ENCODE data around the gene UBAP1L. TPM values are rescaled to one million over a fixed set of nuclear protein-coding genes. Genes with fewer than 3 reads are reported as not detected.

UBAP1L gene
- polyA plus RNA-seq, 4 donors = 1.5 to 5.8 (median 4.5) TPM

GRCh38 chr15:65060641-65061397 is 54.2 kb downstream of the UBAP1L start:
- Histone ChIP-seq H3K4me1 (ENCODE audit: control insufficient read depth in 3 of 3, insufficient read depth in 2 of 3, low read depth in 1 of 3, low read length in 2 of 3) (peaks cover 3 to 17% (median 5%) of the 10 kb centered on the region in 3 donors), H3K27ac (ENCODE audit: low read depth in 1 of 3, low read length in 2 of 3) (peak overlapping the region in 1 of 3 donors; percentile 52), H3K4me3 (ENCODE audit: low read depth in 1 of 3, low read length in 3 of 3) (no peak overlapping the region), H3K9me3 (ENCODE audit: control insufficient read depth in 2 of 2, insufficient read depth in 1 of 2, low read depth in 1 of 2, low read length in 1 of 2) (no peaks in the 10 kb centered on the region), H3K36me3 (ENCODE audit: control insufficient read depth in 3 of 3, insufficient read depth in 2 of 3, low read depth in 1 of 3, low read length in 3 of 3) (peaks cover 0 to 6% (median 0%) of the 10 kb centered on the region in 3 donors), H3K27me3 (ENCODE audit: control insufficient read depth in 3 of 3, insufficient read depth in 3 of 3, low read length in 3 of 3) (peaks cover 0 to 6% (median 0%) of the 10 kb centered on the region in 3 donors)
- no peak for FAIRE-seq
- WGBS, 3 donors = 79 to 91% (median 85%) methylated on average over 6 of the region's 6 CpGs
- DNase-seq = no peak

GRCh38 chr15:65059931-65060596 is 54.9 kb downstream of the UBAP1L start:
- DNase-seq = no peak
- Histone ChIP-seq H3K9me3 (ENCODE audit: control insufficient read depth in 2 of 2, insufficient read depth in 1 of 2, low read depth in 1 of 2, low read length in 1 of 2) (no peaks in the 10 kb centered on the region), H3K4me1 (ENCODE audit: control insufficient read depth in 3 of 3, insufficient read depth in 2 of 3, low read depth in 1 of 3, low read length in 2 of 3) (peaks cover 5 to 25% (median 7%) of the 10 kb centered on the region in 3 donors), H3K27ac (ENCODE audit: low read depth in 1 of 3, low read length in 2 of 3) (peak overlapping the region in 1 of 3 donors; percentile 11), H3K27me3 (ENCODE audit: control insufficient read depth in 3 of 3, insufficient read depth in 3 of 3, low read length in 3 of 3) (peaks cover 0 to 2% (median 0%) of the 10 kb centered on the region in 3 donors), H3K36me3 (ENCODE audit: control insufficient read depth in 3 of 3, insufficient read depth in 2 of 3, low read depth in 1 of 3, low read length in 3 of 3) (peaks cover 0 to 9% (median 0%) of the 10 kb centered on the region in 3 donors), H3K4me3 (ENCODE audit: low read depth in 1 of 3, low read length in 3 of 3) (no peak overlapping the region)
- FAIRE-seq = no peak
- 77 to 91% (median 91%) methylated on average over 4 of the region's 4 CpGs for WGBS, 3 donors

- H3K27me3 ChIP-seq (ENCODE audit: control insufficient read depth in 3 of 3, insufficient read depth in 3 of 3, low read length in 3 of 3) = no peaks in the 10 kb centered on the region
- H3K9me3 ChIP-seq (ENCODE audit: control insufficient read depth in 2 of 2, insufficient read depth in 1 of 2, low read depth in 1 of 2, low read length in 1 of 2) = no peaks in the 10 kb centered on the region
- no peak for DNase-seq
- FAIRE-seq = no peak
- 74 to 83% (median 75%) methylated on average over 3 of the region's 3 CpGs for WGBS, 3 donors
- H3K36me3 ChIP-seq (ENCODE audit: control insufficient read depth in 3 of 3, insufficient read depth in 2 of 3, low read depth in 1 of 3, low read length in 3 of 3) = peaks cover 0 to 17% (median 0%) of the 10 kb centered on the region in 3 donors
- H3K4me1 ChIP-seq (ENCODE audit: control insufficient read depth in 3 of 3, insufficient read depth in 2 of 3, low read depth in 1 of 3, low read length in 2 of 3) = peaks cover 5 to 32% (median 12%) of the 10 kb centered on the region in 3 donors
- H3K4me3 ChIP-seq (ENCODE audit: low read depth in 1 of 3, low read length in 3 of 3) = no peak overlapping the region
- no peak overlapping the region for H3K27ac ChIP-seq (ENCODE audit: low read depth in 1 of 3, low read length in 2 of 3)
Measured at GRCh38 chr15:65059369-65059750, 55.6 kb downstream of the UBAP1L start.

GRCh38 chr15:65058394-65059368 is 56.3 kb downstream of the UBAP1L start:
- peaks cover 5 to 32% (median 12%) of the 10 kb centered on the region in 3 donors for H3K4me1 ChIP-seq (ENCODE audit: control insufficient read depth in 3 of 3, insufficient read depth in 2 of 3, low read depth in 1 of 3, low read length in 2 of 3)
- H3K36me3 ChIP-seq (ENCODE audit: control insufficient read depth in 3 of 3, insufficient read depth in 2 of 3, low read depth in 1 of 3, low read length in 3 of 3) = peaks cover 0 to 21% (median 0%) of the 10 kb centered on the region in 3 donors
- no peak overlapping the region for H3K27ac ChIP-seq (ENCODE audit: low read depth in 1 of 3, low read length in 2 of 3)
- H3K9me3 ChIP-seq (ENCODE audit: control insufficient read depth in 2 of 2, insufficient read depth in 1 of 2, low read depth in 1 of 2, low read length in 1 of 2) = no peaks in the 10 kb centered on the region
- WGBS, 3 donors = 74 to 81% (median 74%) methylated on average over 16 of the region's 16 CpGs
- H3K27me3 ChIP-seq (ENCODE audit: control insufficient read depth in 3 of 3, insufficient read depth in 3 of 3, low read length in 3 of 3) = no peaks in the 10 kb centered on the region
- DNase-seq (no peak), FAIRE-seq (no peak)
- no peak overlapping the region for H3K4me3 ChIP-seq (ENCODE audit: low read depth in 1 of 3, low read length in 3 of 3)

GRCh38 chr15:65057549-65057940 is 57.5 kb downstream of the UBAP1L start:
- Histone ChIP-seq H3K4me1 (ENCODE audit: control insufficient read depth in 3 of 3, insufficient read depth in 2 of 3, low read depth in 1 of 3, low read length in 2 of 3) (peaks cover 5 to 32% (median 12%) of the 10 kb centered on the region in 3 donors), H3K4me3 (ENCODE audit: low read depth in 1 of 3, low read length in 3 of 3) (no peak overlapping the region), H3K9me3 (ENCODE audit: control insufficient read depth in 2 of 2, insufficient read depth in 1 of 2, low read depth in 1 of 2, low read length in 1 of 2) (no peaks in the 10 kb centered on the region), H3K36me3 (ENCODE audit: control insufficient read depth in 3 of 3, insufficient read depth in 2 of 3, low read depth in 1 of 3, low read length in 3 of 3) (peaks cover 0 to 30% (median 2%) of the 10 kb centered on the region in 3 donors), H3K27ac (ENCODE audit: low read depth in 1 of 3, low read length in 2 of 3) (peak overlapping the region in 1 of 3 donors; percentile 62), H3K27me3 (ENCODE audit: control insufficient read depth in 3 of 3, insufficient read depth in 3 of 3, low read length in 3 of 3) (no peaks in the 10 kb centered on the region)
- DNase-seq (no peak), FAIRE-seq (no peak)
- WGBS, 3 donors = 92 to 95% (median 93%) methylated on average over 8 of the region's 8 CpGs

- no peak overlapping the region for H3K4me3 ChIP-seq (ENCODE audit: low read depth in 1 of 3, low read length in 3 of 3)
- WGBS, 3 donors = 52 to 72% (median 62%) methylated on average over 8 of the region's 8 CpGs
- peak overlapping the region; percentile 18 to 83 (median 62) for H3K27ac ChIP-seq (ENCODE audit: low read depth in 1 of 3, low read length in 2 of 3)
- H3K4me1 ChIP-seq (ENCODE audit: control insufficient read depth in 3 of 3, insufficient read depth in 2 of 3, low read depth in 1 of 3, low read length in 2 of 3) = peaks cover 5 to 32% (median 12%) of the 10 kb centered on the region in 3 donors
- peaks cover 0 to 32% (median 2%) of the 10 kb centered on the region in 3 donors for H3K36me3 ChIP-seq (ENCODE audit: control insufficient read depth in 3 of 3, insufficient read depth in 2 of 3, low read depth in 1 of 3, low read length in 3 of 3)
- H3K9me3 ChIP-seq (ENCODE audit: control insufficient read depth in 2 of 2, insufficient read depth in 1 of 2, low read depth in 1 of 2, low read length in 1 of 2) = no peaks in the 10 kb centered on the region
- peak; percentile 81 to 93 for DNase-seq
- FAIRE-seq = no peak
- no peaks in the 10 kb centered on the region for H3K27me3 ChIP-seq (ENCODE audit: control insufficient read depth in 3 of 3, insufficient read depth in 3 of 3, low read length in 3 of 3)
Measured at GRCh38 chr15:65056868-65057548, 58.0 kb downstream of the UBAP1L start.

- H3K4me3 ChIP-seq (ENCODE audit: low read depth in 1 of 3, low read length in 3 of 3) = no peak overlapping the region
- no peaks in the 10 kb centered on the region for H3K27me3 ChIP-seq (ENCODE audit: control insufficient read depth in 3 of 3, insufficient read depth in 3 of 3, low read length in 3 of 3)
- H3K4me1 ChIP-seq (ENCODE audit: control insufficient read depth in 3 of 3, insufficient read depth in 2 of 3, low read depth in 1 of 3, low read length in 2 of 3) = peaks cover 5 to 32% (median 12%) of the 10 kb centered on the region in 3 donors
- H3K36me3 ChIP-seq (ENCODE audit: control insufficient read depth in 3 of 3, insufficient read depth in 2 of 3, low read depth in 1 of 3, low read length in 3 of 3) = peaks cover 0 to 41% (median 7%) of the 10 kb centered on the region in 3 donors
- H3K9me3 ChIP-seq (ENCODE audit: control insufficient read depth in 2 of 2, insufficient read depth in 1 of 2, low read depth in 1 of 2, low read length in 1 of 2) = no peaks in the 10 kb centered on the region
- FAIRE-seq = no peak
- DNase-seq = no peak
- H3K27ac ChIP-seq (ENCODE audit: low read depth in 1 of 3, low read length in 2 of 3) = peak overlapping the region in 1 of 3 donors; percentile 69
- 81 to 89% (median 82%) methylated on average over 9 of the region's 9 CpGs for WGBS, 3 donors
Measured at GRCh38 chr15:65056106-65056505, 58.9 kb downstream of the UBAP1L start.

All from small intestine (tissue), 7 donors.